ENCODE data around the gene NIPA2. TPM values are rescaled to one million over a fixed set of nuclear protein-coding genes. Genes with fewer than 3 reads are reported as not detected.
A peak's percentile ranks its signal among the peaks of the same experiment; 100 is the strongest.

Gene NIPA2
- polyA plus RNA-seq, 3 donors, result 26.7 to 75.8 (median 49.0) TPM

DNA sequence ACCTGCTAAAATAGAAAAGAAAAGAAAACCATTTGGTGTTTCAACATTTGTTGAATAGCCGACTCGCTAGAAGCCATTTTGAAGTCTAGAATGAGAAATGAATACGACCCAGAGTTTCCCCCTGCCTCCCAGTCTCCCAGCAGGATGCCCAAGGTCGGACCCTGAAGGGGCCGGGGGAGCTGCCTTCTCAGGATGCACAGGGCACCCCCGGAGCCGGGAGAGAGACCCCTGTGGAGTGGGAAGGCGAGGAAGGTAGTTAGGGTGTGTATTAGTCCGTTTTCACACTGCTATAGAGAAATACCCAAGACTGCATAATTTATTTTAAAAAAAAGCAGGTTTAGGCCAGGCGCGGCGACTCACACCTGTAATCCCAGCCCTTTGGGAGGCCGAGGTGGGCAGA lies 44.7 kb downstream of the NIPA2 start:
- Histone ChIP-seq H3K36me3 (replicated peaks in 1 of 2; ENCODE audit: control insufficient read depth in 1 of 2, insufficient read depth in 2 of 2, low read length in 2 of 2) (peaks cover 40 to 73% of the 10 kb centered on the region in 2 donors), H3K9me3 (replicated peaks in 1 of 2; ENCODE audit: control insufficient read depth in 1 of 2, insufficient read depth in 1 of 2, low read length in 2 of 2) (peaks cover 0 to 1% of the 10 kb centered on the region in 2 donors), H3K27ac (ENCODE audit: low read depth in 1 of 2, low read length in 2 of 2) (no peak overlapping the region), H3K79me2 (ENCODE audit: insufficient read depth, low read length) (no peaks in the 10 kb centered on the region), H3K9ac (ENCODE audit: insufficient read depth, low read length, poor library complexity, severe bottlenecking) (no peak overlapping the region), H4K20me1 (ENCODE audit: insufficient read depth, low read length) (no peaks in the 10 kb centered on the region), H3K4me1 (ENCODE audit: control insufficient read depth in 1 of 2, insufficient read depth in 2 of 2, low read length in 2 of 2) (no peaks in the 10 kb centered on the region), H3K27me3 (ENCODE audit: control insufficient read depth in 2 of 2, insufficient read depth in 2 of 2, low read length in 2 of 2) (no peaks in the 10 kb centered on the region), H3K4me3 (replicated peaks in 1 of 3; ENCODE audit: low read depth in 2 of 3, low read length in 3 of 3) (no peak overlapping the region), H2AFZ (ENCODE audit: insufficient read depth, low read depth, low read length, poor library complexity, severe bottlenecking) (no peak overlapping the region), H3K4me2 (replicated peaks; ENCODE audit: extremely low read depth, low read length, poor library complexity, severe bottlenecking) (no peak overlapping the region)
- Mint-ChIP-seq H3K36me3 (peaks cover 73 to 87% of the 10 kb centered on the region in 2 donors), H3K4me1 (no peaks in the 10 kb centered on the region), H3K27me3 (ENCODE audit: low read depth in 3 of 3) (peaks cover 0 to 1% (median 0%) of the 10 kb centered on the region in 3 donors), H3K27ac (no peak overlapping the region), H3K9me3 (peaks cover under 1 to 5% (median 3%) of the 10 kb centered on the region in 7 donors), H3K4me3 (no peak overlapping the region)
- TF ChIP-seq, protein P1, sequence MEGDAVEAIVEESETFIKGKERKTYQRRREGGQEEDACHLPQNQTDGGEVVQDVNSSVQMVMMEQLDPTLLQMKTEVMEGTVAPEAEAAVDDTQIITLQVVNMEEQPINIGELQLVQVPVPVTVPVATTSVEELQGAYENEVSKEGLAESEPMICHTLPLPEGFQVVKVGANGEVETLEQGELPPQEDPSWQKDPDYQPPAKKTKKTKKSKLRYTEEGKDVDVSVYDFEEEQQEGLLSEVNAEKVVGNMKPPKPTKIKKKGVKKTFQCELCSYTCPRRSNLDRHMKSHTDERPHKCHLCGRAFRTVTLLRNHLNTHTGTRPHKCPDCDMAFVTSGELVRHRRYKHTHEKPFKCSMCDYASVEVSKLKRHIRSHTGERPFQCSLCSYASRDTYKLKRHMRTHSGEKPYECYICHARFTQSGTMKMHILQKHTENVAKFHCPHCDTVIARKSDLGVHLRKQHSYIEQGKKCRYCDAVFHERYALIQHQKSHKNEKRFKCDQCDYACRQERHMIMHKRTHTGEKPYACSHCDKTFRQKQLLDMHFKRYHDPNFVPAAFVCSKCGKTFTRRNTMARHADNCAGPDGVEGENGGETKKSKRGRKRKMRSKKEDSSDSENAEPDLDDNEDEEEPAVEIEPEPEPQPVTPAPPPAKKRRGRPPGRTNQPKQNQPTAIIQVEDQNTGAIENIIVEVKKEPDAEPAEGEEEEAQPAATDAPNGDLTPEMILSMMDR (IDR thresholded peaks at IDR 0.05), result no peak
- no peak for DNase-seq
- intact Hi-C loops (cut with micrococcal nuclease), result loop anchor here (10.0 kb wide), 1 partner anchor 62 kb away; no protein-coding TSS in a partner anchor
- 93% methylated on average over 2 of the region's 13 CpGs for WGBS (ENCODE audit: insufficient coverage)

DNA sequence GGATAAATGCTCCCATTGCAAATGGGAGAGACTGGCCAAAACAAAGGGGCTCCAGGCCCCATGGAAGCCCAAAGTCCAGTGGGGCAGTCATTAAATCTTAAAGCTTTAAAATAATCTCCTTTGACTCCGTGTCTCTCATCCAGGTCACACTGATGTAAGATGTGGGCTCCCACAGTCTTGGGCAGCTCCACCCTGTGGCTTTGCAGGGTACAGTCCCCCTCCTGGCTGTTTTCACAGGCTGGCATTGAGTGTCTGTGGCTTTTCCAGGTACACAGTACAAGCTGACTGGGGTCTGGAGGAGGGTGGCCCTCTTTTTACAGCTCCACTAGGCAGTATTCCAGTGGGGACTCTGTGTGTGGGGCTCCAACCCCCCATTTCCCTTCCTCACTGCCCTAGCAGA lies 45.9 kb downstream of the NIPA2 start:
- no peaks in the 10 kb centered on the region for H3K4me1 ChIP-seq (ENCODE audit: control insufficient read depth in 1 of 2, insufficient read depth in 2 of 2, low read length in 2 of 2)
- intact Hi-C loops (cut with micrococcal nuclease), result loop anchor here (10.0 kb wide), 1 partner anchor 60 kb away; no protein-coding TSS in a partner anchor
- TF ChIP-seq, protein P1 (IDR thresholded peaks at IDR 0.05), result no peak
- peaks cover 38 to 73% of the 10 kb centered on the region in 2 donors for H3K36me3 ChIP-seq (replicated peaks in 1 of 2; ENCODE audit: control insufficient read depth in 1 of 2, insufficient read depth in 2 of 2, low read length in 2 of 2)
- Mint-ChIP-seq H3K36me3 (peaks cover 64 to 87% of the 10 kb centered on the region in 2 donors), H3K4me1 (no peaks in the 10 kb centered on the region), H3K4me3 (no peak overlapping the region), H3K9me3 (peaks cover 0 to 3% (median 0%) of the 10 kb centered on the region in 7 donors), H3K27me3 (ENCODE audit: low read depth in 3 of 3) (no peaks in the 10 kb centered on the region), H3K27ac (peak overlapping the region in 1 of 7 donors; percentile 33)
- H3K4me3 ChIP-seq (replicated peaks in 1 of 3; ENCODE audit: low read depth in 2 of 3, low read length in 3 of 3), result no peak overlapping the region
- H3K79me2 ChIP-seq (ENCODE audit: insufficient read depth, low read length), result no peaks in the 10 kb centered on the region
- no peak overlapping the region for H3K4me2 ChIP-seq (replicated peaks; ENCODE audit: extremely low read depth, low read length, poor library complexity, severe bottlenecking)
- no peak overlapping the region for H2AFZ ChIP-seq (ENCODE audit: insufficient read depth, low read depth, low read length, poor library complexity, severe bottlenecking)
- 83% methylated on average over 1 of the region's 1 CpG for WGBS (ENCODE audit: insufficient coverage)
- H4K20me1 ChIP-seq (ENCODE audit: insufficient read depth, low read length), result no peaks in the 10 kb centered on the region
- no peak for DNase-seq
- no peaks in the 10 kb centered on the region for H3K9me3 ChIP-seq (replicated peaks in 1 of 2; ENCODE audit: control insufficient read depth in 1 of 2, insufficient read depth in 1 of 2, low read length in 2 of 2)
- H3K9ac ChIP-seq (ENCODE audit: insufficient read depth, low read length, poor library complexity, severe bottlenecking), result no peak overlapping the region
- no peak overlapping the region for H3K27ac ChIP-seq (ENCODE audit: low read depth in 1 of 2, low read length in 2 of 2)
- H3K27me3 ChIP-seq (ENCODE audit: control insufficient read depth in 2 of 2, insufficient read depth in 2 of 2, low read length in 2 of 2), result no peaks in the 10 kb centered on the region
